DND-41 (cell line): ENCODE measurements around the gene CALCB.

Source experiments
- ATAC-seq: fragments of 200-7000 bp; cut with Tn5 transposase; 3 replicates; pipeline ENCODE4 v1.9.1; 2021; ENCODE audit warnings: low read depth; ENCODE audit not compliant: insufficient read depth
- DNase-seq: peaks from one replicate; pipeline ENCODE4 v3.0.0-alpha.2; 2020
- H2AFZ ChIP-seq: 2 replicates; pipeline ENCODE4 v1.6.0; 2012; ENCODE audit warnings: low read depth, low read length
- H3K27ac ChIP-seq: 2 replicates; pipeline ENCODE4 v1.5.1; 2012; ENCODE audit warnings: low read length, inconsistent platforms
- H3K27me3 ChIP-seq: fragments of 200-600 bp; sonication (generic); 2 replicates; pipeline ENCODE4 v1.6.0; 2012; ENCODE audit warnings: low read length, mild to moderate bottlenecking, inconsistent platforms; ENCODE audit not compliant: insufficient read depth, poor library complexity
- H3K36me3 ChIP-seq: 2 replicates; pipeline ENCODE4 v1.5.1; 2012; ENCODE audit warnings: low read length, inconsistent platforms; ENCODE audit not compliant: insufficient read depth
- H3K4me1 ChIP-seq: 2 replicates; pipeline ENCODE4 v1.5.1; 2012; ENCODE audit warnings: mild to moderate bottlenecking, low read length; ENCODE audit not compliant: insufficient read depth
- H3K4me2 ChIP-seq: 2 replicates; pipeline ENCODE4 v1.6.0; 2012; ENCODE audit warnings: mild to moderate bottlenecking, moderate library complexity, low read length, inconsistent platforms; ENCODE audit not compliant: insufficient read depth
- H3K4me3 ChIP-seq, 2 experiments: fragments of 200-600 bp in 1 of 2; shearing (Covaris generic) in 1 of 2; 2 replicates each; pipeline ENCODE4 v1.5.1; 2012 to 2016; ENCODE audit warnings: inconsistent platforms in 2 of 2, low read length in 2 of 2, mild to moderate bottlenecking in 2 of 2, low read depth in 1 of 2, moderate library complexity in 1 of 2
- H3K79me2 ChIP-seq: 2 replicates; pipeline ENCODE4 v1.6.0; 2012; ENCODE audit warnings: low read length, inconsistent platforms; ENCODE audit not compliant: insufficient read depth
- H3K9ac ChIP-seq: 2 replicates; pipeline ENCODE4 v1.6.0; 2012; ENCODE audit warnings: low read depth, mild to moderate bottlenecking, inconsistent platforms, low read length, moderate library complexity
- H3K9me3 ChIP-seq: 2 replicates; pipeline ENCODE4 v1.5.1; 2012; ENCODE audit warnings: low read length, moderate library complexity, mild to moderate bottlenecking, inconsistent platforms; ENCODE audit not compliant: insufficient read depth, severe bottlenecking
- H4K20me1 ChIP-seq: 2 replicates; pipeline ENCODE4 v1.6.0; 2012; ENCODE audit warnings: low read length; ENCODE audit not compliant: insufficient read depth
- CTCF ChIP-seq: IDR thresholded peaks from 2 replicates; pipeline ENCODE4 v1.5.1; 2012; ENCODE audit warnings: borderline replicate concordance, low read length, moderate library complexity, mild to moderate bottlenecking; ENCODE audit not compliant: poor library complexity, severe bottlenecking; ENCODE audit errors: extremely low read depth
- EZH2 ChIP-seq: IDR thresholded peaks from 3 replicates; pipeline ENCODE4 v1.6.1; 2012; ENCODE audit warnings: borderline replicate concordance, low read depth, mild to moderate bottlenecking, moderate library complexity, low read length, inconsistent platforms; ENCODE audit not compliant: severe bottlenecking

Gene CALCB

GRCh38 chr11:15091175-15091574 is 17.8 kb downstream of the CALCB start:
- no peak overlapping the region for H3K4me2 ChIP-seq

GRCh38 chr11:15091625-15092024 is 18.2 kb downstream of the CALCB start:
- no peak overlapping the region for H3K4me2 ChIP-seq
- no peaks in the 10 kb centered on the region for H3K79me2 ChIP-seq
- no peak overlapping the region for H3K27ac ChIP-seq

More at GRCh38 chr11:15091175-15091574, 17.8 kb downstream of the CALCB start:
- DNase-seq: no peak
- H3K4me3 ChIP-seq: no peak overlapping the region
- H2AFZ ChIP-seq: no peak overlapping the region
- no peak overlapping the region for H3K27ac ChIP-seq
- H4K20me1 ChIP-seq: no peaks in the 10 kb centered on the region
- H3K79me2 ChIP-seq: no peaks in the 10 kb centered on the region
- H3K36me3 ChIP-seq: no peaks in the 10 kb centered on the region
- no peak for TF ChIP-seq EZH2
- no peak for TF ChIP-seq CTCF
- no peak for ATAC-seq
- H3K9ac ChIP-seq: no peak overlapping the region
- H3K4me1 ChIP-seq: no peaks in the 10 kb centered on the region
- no peaks in the 10 kb centered on the region for H3K9me3 ChIP-seq
- no peaks in the 10 kb centered on the region for H3K27me3 ChIP-seq

GRCh38 chr11:15093432-15093831 is 20.0 kb downstream of the CALCB start:
- H3K27me3 ChIP-seq: peaks cover 7% of the 10 kb centered on the region
- no peaks in the 10 kb centered on the region for H4K20me1 ChIP-seq
- no peak for ATAC-seq
- H3K36me3 ChIP-seq: no peaks in the 10 kb centered on the region
- no peaks in the 10 kb centered on the region for H3K4me1 ChIP-seq
- H3K9ac ChIP-seq: no peak overlapping the region
- no peak overlapping the region for H3K27ac ChIP-seq
- TF ChIP-seq EZH2: no peak
- no peak for TF ChIP-seq CTCF
- H3K9me3 ChIP-seq: no peaks in the 10 kb centered on the region
- H2AFZ ChIP-seq: no peak overlapping the region
- H3K79me2 ChIP-seq: no peaks in the 10 kb centered on the region
- H3K4me3 ChIP-seq: no peak overlapping the region
- H3K4me2 ChIP-seq: no peak overlapping the region
- DNase-seq: no peak

More at GRCh38 chr11:15091625-15092024, 18.2 kb downstream of the CALCB start:
- Histone ChIP-seq H4K20me1 (no peaks in the 10 kb centered on the region), H2AFZ (no peak overlapping the region), H3K27me3 (no peaks in the 10 kb centered on the region), H3K4me3 (no peak overlapping the region), H3K9ac (no peak overlapping the region), H3K36me3 (no peaks in the 10 kb centered on the region), H3K4me1 (no peaks in the 10 kb centered on the region), H3K9me3 (no peaks in the 10 kb centered on the region)
- no peak for TF ChIP-seq CTCF
- no peak for DNase-seq
- ATAC-seq: no peak; the same call in 2 of the 3 replicates

GRCh38 chr11:15095736-15096228 is 22.4 kb downstream of the CALCB start:
- no peaks in the 10 kb centered on the region for H3K4me1 ChIP-seq
- ATAC-seq: no peak

More at GRCh38 chr11:15095736-15096228, 22.4 kb downstream of the CALCB start:
- Histone ChIP-seq H3K27ac (no peak overlapping the region), H2AFZ (no peak overlapping the region), H3K27me3 (peaks cover 19% of the 10 kb centered on the region), H3K9ac (no peak overlapping the region), H4K20me1 (no peaks in the 10 kb centered on the region), H3K4me2 (no peak overlapping the region), H3K9me3 (no peaks in the 10 kb centered on the region), H3K36me3 (no peaks in the 10 kb centered on the region), H3K79me2 (no peaks in the 10 kb centered on the region), H3K4me3 (no peak overlapping the region)
- no peak for DNase-seq
- TF ChIP-seq CTCF (no peak), EZH2 (no peak)
